Skin epidermis (tissue), 12 donors: ENCODE results near the gene GJD4.

Experiments used
- H3K27ac ChIP-seq, 21 experiments: fragments of 200-600 bp; sonication (generic) in 11 of 21; one replicate each; pipeline ENCODE4 v1.5.0; 2020; ENCODE audit warnings: mild to moderate bottlenecking in 3 of 21, inconsistent platforms in 2 of 21, moderate library complexity in 2 of 21
- H3K4me3 ChIP-seq, 7 experiments: fragments of 200-600 bp; sonication (generic) in 2 of 7; one replicate each; pipeline ENCODE4 v1.5.0; 2020; ENCODE audit warnings: inconsistent platforms in 2 of 7, mild to moderate bottlenecking in 2 of 7, moderate library complexity in 1 of 7

Gene GJD4

DNA sequence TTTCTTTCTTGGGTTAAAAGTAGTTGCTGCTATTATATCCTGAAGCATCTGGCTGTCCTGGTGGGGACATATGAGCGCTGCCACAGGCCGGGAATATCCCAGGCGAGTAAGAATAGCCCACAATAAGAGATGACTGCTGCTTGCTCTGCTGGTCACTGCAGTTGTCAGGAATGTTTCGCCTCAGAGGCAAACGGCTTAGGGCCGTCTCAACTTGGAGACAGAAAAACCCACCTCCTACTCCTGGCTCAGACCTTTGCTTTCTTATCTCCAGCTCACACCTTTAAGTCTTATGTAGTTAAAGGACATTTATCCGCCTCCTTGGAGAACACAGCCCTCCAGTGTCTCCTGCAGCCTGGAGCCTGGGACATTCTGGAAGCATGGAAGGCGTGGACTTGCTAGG, at the start of gene GJD4:
GJD4 (plus strand) TSS at position 151 of the 400 bp plus-strand sequence; CDS start at position 378, 227 bp downstream.
- no peak within 1 kb of the TSS for H3K27ac ChIP-seq
- H3K4me3 ChIP-seq: no peak within 1 kb of the TSS

DNA sequence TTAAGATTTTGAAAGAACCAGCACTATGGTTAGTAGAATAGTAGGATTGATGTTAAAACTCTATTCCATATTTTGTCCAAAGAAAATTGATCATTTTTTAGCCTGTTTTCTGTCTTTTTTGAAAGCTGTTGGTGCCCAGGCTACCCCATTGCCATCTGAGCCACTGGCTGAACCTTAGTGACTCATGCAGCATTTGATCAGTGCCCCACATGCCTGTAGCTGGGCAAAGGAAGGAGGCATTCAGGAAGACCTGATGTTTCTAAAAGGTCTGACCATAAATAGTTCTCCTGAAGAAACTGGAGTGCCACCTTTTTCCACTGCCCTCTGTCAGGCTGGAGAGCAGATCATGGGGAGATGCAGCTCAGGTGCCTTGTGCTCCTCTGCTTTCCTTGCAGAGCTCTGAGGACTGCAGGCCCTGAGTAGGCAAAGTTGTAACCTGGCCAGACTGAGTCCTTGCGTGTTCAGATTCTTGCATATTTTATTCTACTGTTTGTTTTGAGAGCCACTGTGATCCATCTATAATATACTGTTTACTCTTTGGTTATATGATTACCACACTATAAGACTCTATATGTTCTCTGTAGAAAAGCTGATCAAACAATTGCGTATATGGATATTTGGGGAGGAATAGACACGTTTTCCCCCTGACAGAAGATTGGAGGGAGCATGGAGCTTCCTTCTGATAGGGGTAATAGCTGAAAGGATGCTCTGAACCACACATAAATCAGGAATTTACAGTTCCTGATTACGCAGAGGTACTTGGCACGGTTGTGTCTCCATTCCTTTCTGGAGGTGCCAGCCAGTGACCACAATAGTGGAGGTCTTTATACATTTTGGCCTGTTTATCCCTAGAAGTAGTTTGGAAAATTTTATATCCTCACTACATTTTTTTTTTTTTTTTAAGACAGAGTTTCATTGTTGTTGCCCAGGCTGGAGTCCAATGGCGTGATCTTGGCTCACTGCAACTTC, 48.9 kb upstream of the GJD4 start:
- no peak overlapping the region for H3K27ac ChIP-seq

GRCh38 chr10:35558276-35558675, 46.9 kb upstream of the GJD4 start:
- H3K27ac ChIP-seq: no peak overlapping the region
- H3K4me3 ChIP-seq: no peak overlapping the region

More for the DNA sequence above, 48.9 kb upstream of the GJD4 start:
- no peak overlapping the region for H3K4me3 ChIP-seq

DNA sequence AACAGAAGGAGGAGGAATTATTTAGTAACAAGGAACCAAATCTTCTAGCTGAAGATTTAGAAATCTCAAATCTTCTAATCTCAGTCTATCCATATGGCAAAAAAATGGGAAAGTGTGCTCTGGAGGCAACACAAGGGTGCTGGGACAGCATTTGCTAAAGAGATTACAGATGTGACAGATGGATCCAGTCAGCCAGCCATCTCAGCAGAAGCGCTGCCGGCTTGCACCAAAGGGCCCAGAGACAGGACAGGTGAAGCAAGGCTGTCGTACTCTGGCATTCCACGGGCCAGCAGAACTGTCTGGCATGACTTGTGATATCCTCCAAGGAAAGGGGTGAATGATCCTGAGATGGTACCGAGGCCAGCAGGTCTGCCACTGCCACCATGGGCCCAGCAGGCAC, 45.7 kb upstream of the GJD4 start:
- H3K4me3 ChIP-seq: no peak overlapping the region
- H3K27ac ChIP-seq: no peak overlapping the region

GRCh38 chr10:35561715-35562114, 43.4 kb upstream of the GJD4 start:
- Histone ChIP-seq H3K4me3 (no peak overlapping the region), H3K27ac (no peak overlapping the region)

DNA sequence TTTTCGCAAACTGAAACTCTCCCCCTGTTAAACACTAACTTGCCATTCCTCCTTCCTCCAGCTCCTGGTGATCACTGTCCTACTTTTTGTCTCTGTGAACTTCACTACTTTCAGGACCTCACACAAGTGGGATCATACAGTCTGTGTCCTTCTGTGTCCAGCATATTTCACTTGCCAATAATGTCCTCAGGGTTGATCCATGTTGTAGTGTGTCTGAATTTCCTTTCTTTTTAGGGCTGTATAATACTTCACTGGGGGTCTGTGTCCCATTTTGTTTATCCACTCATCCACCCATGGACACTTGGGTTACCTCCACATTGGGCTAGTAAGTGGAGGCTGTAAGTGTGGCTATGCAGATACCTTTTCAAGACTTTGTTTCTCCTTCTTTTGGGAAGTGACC, 42.7 kb upstream of the GJD4 start:
- H3K27ac ChIP-seq: no peak overlapping the region
- no peak overlapping the region for H3K4me3 ChIP-seq

- no peak overlapping the region for H3K4me3 ChIP-seq
- no peak overlapping the region for H3K27ac ChIP-seq
Observed at GRCh38 chr10:35563261-35563891, 41.8 kb upstream of the GJD4 start.

- H3K27ac ChIP-seq: peak overlapping the region in 10 of 21 experiments; percentile 1 to 53 (median 18)
- no peak overlapping the region for H3K4me3 ChIP-seq
Observed at GRCh38 chr10:35564341-35564968, 40.7 kb upstream of the GJD4 start.

GRCh38 chr10:35565602-35566081, 39.5 kb upstream of the GJD4 start:
- peak overlapping the region in 1 of 21 experiments; percentile 33 for H3K27ac ChIP-seq

GRCh38 chr10:35567951-35568350, 37.2 kb upstream of the GJD4 start:
- Histone ChIP-seq H3K27ac (no peak overlapping the region), H3K4me3 (no peak overlapping the region)

More at GRCh38 chr10:35565602-35566081, 39.5 kb upstream of the GJD4 start:
- H3K4me3 ChIP-seq: no peak overlapping the region

DNA sequence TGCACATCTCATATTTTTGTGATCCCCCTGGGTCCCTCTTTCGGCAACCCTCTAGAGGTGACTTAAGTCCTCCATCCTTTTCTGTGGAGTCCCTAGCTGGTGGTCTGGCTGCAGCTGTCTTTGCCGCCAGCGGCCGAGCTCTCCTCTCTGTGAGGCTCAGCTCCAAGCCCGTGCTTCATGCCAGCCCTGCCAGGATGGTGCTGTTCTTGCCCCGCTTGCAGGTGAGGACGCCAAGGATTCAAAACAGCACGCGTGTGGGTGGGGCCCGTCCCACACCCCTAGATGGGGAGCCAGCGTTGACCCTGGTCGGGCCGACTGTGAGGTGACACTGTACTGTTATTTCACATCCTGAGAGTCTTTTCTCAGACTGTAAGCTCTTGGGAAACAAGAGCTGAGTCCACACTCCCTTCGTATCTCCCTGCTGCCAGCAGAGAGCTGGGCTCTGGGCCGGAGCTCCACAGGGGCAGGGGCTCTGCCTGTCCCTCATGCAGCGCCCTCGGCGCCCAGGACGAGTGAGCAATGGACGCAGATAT, 36.6 kb upstream of the GJD4 start:
- no peak overlapping the region for H3K27ac ChIP-seq

DNA sequence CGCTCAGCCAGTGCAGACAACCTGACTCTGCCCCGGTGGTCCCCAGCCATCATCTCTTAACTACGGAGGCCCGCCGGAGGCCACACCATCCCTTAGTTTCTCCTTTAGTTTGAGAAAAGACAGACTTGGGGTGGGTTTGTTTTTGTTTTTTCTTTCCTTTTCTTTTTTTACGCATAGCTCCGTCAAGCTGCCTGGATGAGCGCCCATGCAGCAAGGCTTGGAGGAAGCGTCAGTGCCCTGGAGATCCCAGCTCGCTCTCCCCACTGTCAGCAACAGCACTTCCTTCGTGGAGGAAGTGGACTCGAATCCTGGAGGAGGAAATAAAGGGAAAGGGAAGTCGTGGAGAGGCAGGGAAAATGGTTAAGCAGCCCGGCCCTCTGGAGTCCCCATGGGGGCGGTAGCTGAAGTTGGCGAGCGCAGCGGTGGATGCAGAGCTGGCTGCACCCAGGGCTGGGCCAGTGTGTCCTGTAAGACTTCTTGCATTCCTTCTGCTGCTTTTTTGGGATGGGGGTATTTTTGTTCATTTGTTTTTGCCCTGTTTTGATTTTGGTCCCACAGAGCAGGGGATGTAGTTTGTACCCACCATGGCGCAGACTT, 35.9 kb upstream of the GJD4 start:
- no peak overlapping the region for H3K27ac ChIP-seq

More for the DNA sequence above, 36.6 kb upstream of the GJD4 start:
- H3K4me3 ChIP-seq: no peak overlapping the region

GRCh38 chr10:35569836-35570235, 35.3 kb upstream of the GJD4 start:
- Histone ChIP-seq H3K4me3 (no peak overlapping the region), H3K27ac (no peak overlapping the region)

More for the DNA sequence above, 35.9 kb upstream of the GJD4 start:
- no peak overlapping the region for H3K4me3 ChIP-seq

- no peak overlapping the region for H3K4me3 ChIP-seq
- no peak overlapping the region for H3K27ac ChIP-seq
Observed at GRCh38 chr10:35570397-35570796, 34.7 kb upstream of the GJD4 start.

DNA sequence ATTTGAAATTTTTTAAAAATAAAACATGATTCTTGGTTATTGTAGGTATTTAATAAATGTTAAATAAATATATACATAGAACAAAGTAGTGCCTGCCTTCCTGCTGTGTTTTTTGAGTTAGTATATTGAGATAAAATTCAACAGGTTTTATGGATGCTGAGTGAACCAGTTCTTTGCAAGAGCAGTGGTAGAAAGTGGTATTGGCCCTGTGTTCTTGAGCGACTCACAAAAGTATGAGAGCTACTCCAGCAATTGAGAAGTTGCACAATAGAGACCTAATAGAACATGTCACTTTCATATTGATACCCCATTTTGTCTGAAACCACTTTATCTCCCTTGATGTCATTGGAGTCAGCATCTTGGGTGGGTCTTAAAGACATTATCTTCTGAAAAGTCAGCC, 32.6 kb upstream of the GJD4 start:
- no peak overlapping the region for H3K27ac ChIP-seq
- no peak overlapping the region for H3K4me3 ChIP-seq

GRCh38 chr10:35573796-35574195, 31.3 kb upstream of the GJD4 start:
- no peak overlapping the region for H3K27ac ChIP-seq
- no peak overlapping the region for H3K4me3 ChIP-seq

DNA sequence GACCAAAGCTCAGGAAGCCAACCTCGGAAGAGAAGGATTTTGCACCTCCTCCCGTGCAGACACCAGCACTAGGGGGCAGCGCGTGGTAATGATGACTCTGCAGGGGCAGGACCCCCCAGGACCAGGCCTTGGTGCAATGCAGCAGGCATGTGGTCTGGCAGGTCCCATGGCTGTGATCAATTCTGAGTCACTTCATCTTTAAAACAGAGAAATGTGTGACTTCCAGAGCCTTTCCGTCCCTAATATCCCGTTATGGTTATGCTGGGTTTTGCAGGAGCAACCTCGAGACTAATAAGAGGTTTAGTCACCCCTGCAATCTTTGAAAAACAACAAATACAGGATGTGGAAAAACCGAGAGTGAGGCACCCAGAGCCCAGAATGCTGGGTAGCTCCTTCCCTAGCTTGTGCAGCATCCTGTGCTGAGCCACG, 30.2 kb upstream of the GJD4 start:
- Histone ChIP-seq H3K27ac (no peak overlapping the region), H3K4me3 (no peak overlapping the region)

DNA sequence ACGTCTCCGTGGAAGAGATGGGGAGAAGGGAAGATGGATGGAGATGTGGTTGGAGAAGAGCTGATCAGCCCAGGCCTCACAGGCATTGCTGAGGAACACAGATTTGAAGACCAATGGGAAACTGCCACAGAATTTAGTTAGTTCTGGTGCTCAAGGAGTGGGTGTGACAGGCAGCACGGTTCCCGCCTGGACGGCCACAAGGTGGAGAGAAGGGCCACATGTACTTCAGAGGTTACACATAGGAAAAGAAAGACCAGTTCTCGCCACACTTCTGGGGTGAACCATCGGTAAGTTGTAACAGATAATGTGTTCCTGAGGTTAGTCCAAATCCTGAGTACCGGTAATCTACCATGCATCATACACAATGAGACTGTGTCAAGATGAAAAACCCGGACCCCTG, 29.5 kb upstream of the GJD4 start:
- H3K4me3 ChIP-seq: no peak overlapping the region
- H3K27ac ChIP-seq: no peak overlapping the region

GRCh38 chr10:35576730-35577129, 28.4 kb upstream of the GJD4 start:
- Histone ChIP-seq H3K4me3 (no peak overlapping the region), H3K27ac (no peak overlapping the region)
